ENCODE data around the gene VANGL1.

VANGL1 gene

DNA sequence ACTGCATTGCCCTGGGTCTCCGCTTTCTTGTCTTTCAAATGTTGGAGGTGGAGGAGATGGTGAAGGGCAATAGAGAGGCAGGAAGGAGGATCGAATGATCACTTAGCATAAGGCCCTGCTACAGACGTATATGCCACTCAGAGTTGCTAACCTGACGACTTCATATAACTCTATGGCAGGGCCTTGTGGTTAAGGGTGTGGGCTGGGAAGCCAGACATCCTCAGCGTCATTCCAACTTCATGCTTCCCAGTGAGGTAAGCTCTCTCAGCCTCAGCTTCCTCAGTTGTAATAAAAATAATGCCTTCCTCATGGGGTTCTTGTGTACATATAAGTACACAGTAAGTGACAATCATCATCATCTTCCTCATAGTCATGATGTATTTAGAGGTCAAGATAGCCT lies 72.1 kb downstream of the VANGL1 start:
- intact Hi-C loops (cut with DNase I; ENCODE audit: low total_unique reads) = no loop called here
- no peaks in the 10 kb centered on the region for H3K27me3 ChIP-seq
- peaks cover 0 to 6% (median 0%) of the 10 kb centered on the region in 4 donors for H3K4me1 ChIP-seq
- H3K36me3 ChIP-seq = peaks cover 0 to under 1% (median 0%) of the 10 kb centered on the region in 3 donors
- no peak overlapping the region for H3K4me3 ChIP-seq
- TF ChIP-seq, protein P1, sequence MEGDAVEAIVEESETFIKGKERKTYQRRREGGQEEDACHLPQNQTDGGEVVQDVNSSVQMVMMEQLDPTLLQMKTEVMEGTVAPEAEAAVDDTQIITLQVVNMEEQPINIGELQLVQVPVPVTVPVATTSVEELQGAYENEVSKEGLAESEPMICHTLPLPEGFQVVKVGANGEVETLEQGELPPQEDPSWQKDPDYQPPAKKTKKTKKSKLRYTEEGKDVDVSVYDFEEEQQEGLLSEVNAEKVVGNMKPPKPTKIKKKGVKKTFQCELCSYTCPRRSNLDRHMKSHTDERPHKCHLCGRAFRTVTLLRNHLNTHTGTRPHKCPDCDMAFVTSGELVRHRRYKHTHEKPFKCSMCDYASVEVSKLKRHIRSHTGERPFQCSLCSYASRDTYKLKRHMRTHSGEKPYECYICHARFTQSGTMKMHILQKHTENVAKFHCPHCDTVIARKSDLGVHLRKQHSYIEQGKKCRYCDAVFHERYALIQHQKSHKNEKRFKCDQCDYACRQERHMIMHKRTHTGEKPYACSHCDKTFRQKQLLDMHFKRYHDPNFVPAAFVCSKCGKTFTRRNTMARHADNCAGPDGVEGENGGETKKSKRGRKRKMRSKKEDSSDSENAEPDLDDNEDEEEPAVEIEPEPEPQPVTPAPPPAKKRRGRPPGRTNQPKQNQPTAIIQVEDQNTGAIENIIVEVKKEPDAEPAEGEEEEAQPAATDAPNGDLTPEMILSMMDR (IDR thresholded peaks at IDR 0.05) = no peak
- H3K9me3 ChIP-seq = no peaks in the 10 kb centered on the region
- no peak for DNase-seq
- no peak overlapping the region for H3K27ac ChIP-seq

- DNase-seq = no peak
- intact Hi-C loops (cut with DNase I; ENCODE audit: low total_unique reads) = loop anchor here (5.0 kb wide), 1 partner anchor 38 kb away; no protein-coding TSS in a partner anchor
- Histone ChIP-seq H3K9me3 (no peaks in the 10 kb centered on the region), H3K36me3 (no peaks in the 10 kb centered on the region), H3K4me3 (no peak overlapping the region), H3K4me1 (peaks cover 0 to 6% (median 0%) of the 10 kb centered on the region in 4 donors), H3K27ac (no peak overlapping the region), H3K27me3 (no peaks in the 10 kb centered on the region)
- TF ChIP-seq, protein P1 (IDR thresholded peaks at IDR 0.05) = no peak
Measured at GRCh38 chr1:115714572-115715141, 72.9 kb downstream of the VANGL1 start.

DNA sequence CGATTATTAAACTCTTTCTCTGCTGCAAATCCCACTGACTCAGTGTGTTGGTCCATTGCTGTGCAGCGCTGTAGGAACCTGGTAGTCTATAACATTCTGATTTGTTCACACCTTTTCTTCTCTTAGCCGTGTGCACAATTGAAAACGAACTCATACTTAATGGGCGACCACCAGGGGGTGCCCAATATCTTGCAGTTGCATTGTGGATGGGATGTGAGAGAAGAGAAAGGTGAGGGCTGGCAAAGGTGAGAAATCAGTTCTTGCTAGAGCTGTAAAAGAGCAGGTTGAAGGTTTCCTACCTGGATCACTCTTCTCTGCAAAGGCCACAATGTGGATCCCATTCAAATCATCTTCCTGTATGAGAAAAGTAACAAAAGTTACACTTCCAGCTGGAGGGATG lies 75.8 kb downstream of the VANGL1 start:
- H3K4me1 ChIP-seq = peaks cover 0 to 3% (median 0%) of the 10 kb centered on the region in 4 donors
- H3K9me3 ChIP-seq = no peaks in the 10 kb centered on the region
- H3K27me3 ChIP-seq = no peaks in the 10 kb centered on the region
- H3K36me3 ChIP-seq = peaks cover 0 to 7% (median 0%) of the 10 kb centered on the region in 3 donors
- no peak overlapping the region for H3K27ac ChIP-seq
- TF ChIP-seq, protein P1 (IDR thresholded peaks at IDR 0.05) = peak; percentile 63 to 69
- DNase-seq = peak in 1 of 2 donors; percentile 55
- no peak overlapping the region for H3K4me3 ChIP-seq
- intact Hi-C loops (cut with DNase I; ENCODE audit: low total_unique reads) = loop anchor here (2.0 to 5.0 kb wide), 2 partner anchors 35 to 55 kb away; no protein-coding TSS in a partner anchor

DNA sequence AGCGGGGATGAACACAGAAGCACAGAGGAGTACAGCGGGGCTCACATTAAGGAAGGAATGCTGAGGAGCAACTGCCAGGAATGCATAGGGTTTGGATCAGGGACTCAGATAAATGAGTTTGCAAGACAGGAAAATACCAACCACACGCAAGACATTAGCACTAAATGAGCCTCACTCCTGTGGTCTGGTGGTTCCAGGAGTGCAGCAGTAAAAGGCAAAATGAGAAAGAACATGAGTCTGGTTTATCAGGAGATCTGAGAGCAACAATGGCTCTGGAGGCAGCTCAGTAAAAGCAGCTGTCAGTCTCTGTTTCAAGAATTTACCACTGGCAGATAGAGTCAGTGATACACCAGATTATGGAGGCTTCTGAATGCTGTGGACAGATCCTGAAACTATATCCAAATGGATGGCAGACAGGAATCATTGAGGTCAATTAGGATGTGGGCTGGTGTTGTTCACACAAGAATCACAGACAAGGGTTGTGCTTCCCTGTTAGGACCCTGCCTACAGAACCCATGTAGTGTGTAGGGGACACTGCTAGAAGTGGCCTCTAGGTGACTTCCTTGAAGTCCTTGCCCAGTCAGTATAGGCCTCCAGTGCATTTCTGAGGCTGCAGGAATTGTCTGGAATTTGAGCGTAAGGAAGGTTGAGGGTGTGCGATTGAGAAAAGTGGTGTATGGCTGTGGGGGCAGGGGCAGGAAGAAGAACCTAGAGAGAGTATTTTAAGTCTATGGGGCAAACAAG lies 76.4 kb downstream of the VANGL1 start:
- no peaks in the 10 kb centered on the region for H3K27me3 ChIP-seq
- intact Hi-C loops (cut with DNase I; ENCODE audit: low total_unique reads) = loop anchor here (5.0 kb wide), 1 partner anchor 34 kb away; no protein-coding TSS in a partner anchor
- H3K4me3 ChIP-seq = no peak overlapping the region
- H3K27ac ChIP-seq = no peak overlapping the region
- no peak for DNase-seq
- H3K9me3 ChIP-seq = no peaks in the 10 kb centered on the region
- TF ChIP-seq, protein P1 (IDR thresholded peaks at IDR 0.05) = no peak
- H3K4me1 ChIP-seq = peaks cover 0 to 3% (median 0%) of the 10 kb centered on the region in 4 donors
- H3K36me3 ChIP-seq = peaks cover 0 to 7% (median 0%) of the 10 kb centered on the region in 3 donors

DNA sequence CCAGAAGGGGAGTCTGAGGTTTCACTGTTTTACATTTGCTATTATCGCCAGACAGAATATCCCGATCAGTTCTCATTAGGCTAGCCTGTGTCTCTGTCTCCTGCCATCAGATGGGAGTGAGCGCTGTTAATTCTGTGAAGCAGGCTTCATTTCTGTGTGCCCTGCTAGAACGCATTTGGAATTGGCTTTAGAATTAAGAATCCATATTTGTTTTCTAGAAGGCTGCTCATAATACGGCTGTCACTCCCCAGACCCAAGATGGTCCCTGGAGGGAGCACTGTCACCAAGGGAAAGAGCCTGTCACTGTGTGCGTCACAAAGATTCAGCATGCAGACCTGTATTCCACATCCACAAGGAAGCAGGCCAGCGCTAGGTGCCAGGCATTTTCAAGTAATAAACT lies 77.5 kb downstream of the VANGL1 start:
- TF ChIP-seq, protein P1 (IDR thresholded peaks at IDR 0.05) = no peak
- Histone ChIP-seq H3K27ac (no peak overlapping the region), H3K9me3 (no peaks in the 10 kb centered on the region), H3K4me1 (peaks cover 0 to 3% (median 0%) of the 10 kb centered on the region in 4 donors), H3K27me3 (no peaks in the 10 kb centered on the region), H3K36me3 (peaks cover 0 to 7% (median 0%) of the 10 kb centered on the region in 3 donors), H3K4me3 (no peak overlapping the region)
- DNase-seq = no peak
- intact Hi-C loops (cut with DNase I; ENCODE audit: low total_unique reads) = loop anchor here (5.0 kb wide), 1 partner anchor 33 kb away; no protein-coding TSS in a partner anchor
